Fibroblast of the aortic adventitia (primary cell): ENCODE data around the gene NXPH1. TPM values are rescaled to one million over a fixed set of nuclear protein-coding genes. Genes with fewer than 3 reads are reported as not detected.

Experiments used
- DNase-seq: peaks from one replicate; pipeline ENCODE4 v3.0.0-alpha.2; 2010; ENCODE audit warnings: low read depth
- H3K4me3 ChIP-seq: 2 replicates; pipeline ENCODE4 v1.5.1; 2011; ENCODE audit warnings: low read depth, mild to moderate bottlenecking, control low read depth, low read length, moderate library complexity
- total RNA-seq: library from RNA; depleted of rRNA; stranded (reverse); fragments of >200 nt; gene quantifications from 2 replicates; pipeline ENCODE4 v1.2.3, GENCODE V29; 2012; ENCODE audit warnings: low replicate concordance
- TF ChIP-seq, protein P1 (sequence below): IDR thresholded peaks from 2 replicates; pipeline ENCODE4 v1.5.1; 2011; ENCODE audit warnings: mild to moderate bottlenecking, low read length, control low read depth, inconsistent platforms; ENCODE audit not compliant: insufficient read depth

NXPH1 gene
- total RNA-seq, 1 donor, result not detected

GRCh38 chr7:8739837-8740236 is 306.4 kb downstream of the NXPH1 start:
- DNase-seq, result no peak
- H3K4me3 ChIP-seq, result no peak overlapping the region
- TF ChIP-seq, protein P1, sequence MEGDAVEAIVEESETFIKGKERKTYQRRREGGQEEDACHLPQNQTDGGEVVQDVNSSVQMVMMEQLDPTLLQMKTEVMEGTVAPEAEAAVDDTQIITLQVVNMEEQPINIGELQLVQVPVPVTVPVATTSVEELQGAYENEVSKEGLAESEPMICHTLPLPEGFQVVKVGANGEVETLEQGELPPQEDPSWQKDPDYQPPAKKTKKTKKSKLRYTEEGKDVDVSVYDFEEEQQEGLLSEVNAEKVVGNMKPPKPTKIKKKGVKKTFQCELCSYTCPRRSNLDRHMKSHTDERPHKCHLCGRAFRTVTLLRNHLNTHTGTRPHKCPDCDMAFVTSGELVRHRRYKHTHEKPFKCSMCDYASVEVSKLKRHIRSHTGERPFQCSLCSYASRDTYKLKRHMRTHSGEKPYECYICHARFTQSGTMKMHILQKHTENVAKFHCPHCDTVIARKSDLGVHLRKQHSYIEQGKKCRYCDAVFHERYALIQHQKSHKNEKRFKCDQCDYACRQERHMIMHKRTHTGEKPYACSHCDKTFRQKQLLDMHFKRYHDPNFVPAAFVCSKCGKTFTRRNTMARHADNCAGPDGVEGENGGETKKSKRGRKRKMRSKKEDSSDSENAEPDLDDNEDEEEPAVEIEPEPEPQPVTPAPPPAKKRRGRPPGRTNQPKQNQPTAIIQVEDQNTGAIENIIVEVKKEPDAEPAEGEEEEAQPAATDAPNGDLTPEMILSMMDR, result no peak

DNA sequence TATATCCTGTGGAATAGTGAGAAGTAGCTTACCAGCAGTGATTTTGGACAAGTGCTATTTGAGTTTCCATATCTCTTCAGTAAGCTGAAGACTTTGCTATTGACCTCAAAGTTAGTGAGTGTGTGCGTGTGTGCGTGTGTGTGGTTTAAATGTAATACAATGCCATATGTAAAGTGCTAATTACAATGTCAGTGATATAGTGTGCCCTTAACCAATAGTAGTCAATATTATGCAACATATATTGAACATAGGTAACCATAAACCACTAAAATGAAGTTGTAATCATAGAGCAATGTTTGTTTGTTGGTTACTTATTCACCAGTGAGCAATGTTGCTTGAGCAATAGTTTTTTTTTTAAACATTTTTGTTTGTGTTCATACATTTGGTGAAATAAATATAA is 309.4 kb downstream of the NXPH1 start:
- no peak overlapping the region for H3K4me3 ChIP-seq
- DNase-seq, result no peak
- TF ChIP-seq, protein P1, result no peak

DNA sequence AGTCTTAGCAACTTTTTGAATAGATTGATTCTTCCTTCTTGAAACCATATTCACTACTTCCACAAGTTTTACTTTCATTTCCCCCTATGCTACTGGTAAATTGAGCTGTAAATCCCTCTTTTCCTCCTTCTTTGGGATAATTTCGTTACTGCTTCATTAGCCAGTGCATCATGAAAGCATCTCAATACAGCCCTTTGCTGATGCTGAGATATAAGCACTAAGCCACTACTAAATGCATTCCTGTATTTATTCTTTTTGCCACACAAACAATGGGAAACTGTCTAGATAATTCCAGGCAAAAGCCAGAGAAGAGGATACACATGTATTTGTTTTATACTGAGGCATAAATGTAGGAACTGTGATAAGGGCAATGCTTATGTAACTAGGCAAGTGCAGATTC is 313.9 kb downstream of the NXPH1 start:
- H3K4me3 ChIP-seq, result no peak overlapping the region
- no peak for DNase-seq
- TF ChIP-seq, protein P1, result no peak

- no peak overlapping the region for H3K4me3 ChIP-seq
- no peak for DNase-seq
- TF ChIP-seq, protein P1, result no peak
Observed at GRCh38 chr7:8751557-8752231, 318.3 kb downstream of the NXPH1 start.

DNA sequence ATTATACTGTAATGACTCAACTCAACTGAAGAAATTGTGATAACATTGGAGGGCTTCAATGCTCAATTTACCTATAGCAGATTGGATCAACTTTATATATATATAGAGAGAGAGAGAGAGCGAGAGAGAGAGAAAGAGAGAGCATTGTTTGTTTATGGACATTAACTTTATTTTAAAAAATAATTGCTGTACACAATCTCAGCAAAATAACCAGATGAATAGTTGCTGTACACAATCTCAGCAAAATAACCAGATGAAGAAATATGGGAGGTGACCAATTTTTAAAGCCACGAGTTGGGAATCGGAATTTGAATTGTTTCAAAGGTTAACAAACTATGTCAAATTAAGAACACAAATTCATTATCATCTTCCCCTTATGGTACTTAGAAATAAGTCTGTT is 319.9 kb downstream of the NXPH1 start:
- H3K4me3 ChIP-seq, result no peak overlapping the region
- no peak for DNase-seq
- TF ChIP-seq, protein P1, result no peak

- H3K4me3 ChIP-seq, result no peak overlapping the region
- no peak for DNase-seq
- TF ChIP-seq, protein P1, result no peak
Observed at GRCh38 chr7:8761731-8762130, 328.3 kb downstream of the NXPH1 start.

GRCh38 chr7:8762803-8763202 is 329.4 kb downstream of the NXPH1 start:
- TF ChIP-seq, protein P1, result no peak
- DNase-seq, result no peak
- H3K4me3 ChIP-seq, result no peak overlapping the region
